Heart left ventricle (tissue), 16 donors: Measurements from ENCODE around the gene WNK2. TPM values are rescaled to one million over a fixed set of nuclear protein-coding genes. Genes with fewer than 3 reads are reported as not detected.
"Not testable (repeated sequence)": the region's sequence is repeated elsewhere in the genome, so short reads cannot be mapped to it uniquely, and the experiment has no call there.

ENCODE experiments used
- ATAC-seq, 4 donors: fragments of 200-7000 bp; cut with Tn5 transposase; one replicate each; pipeline ENCODE4 v1.9.1; 2020 to 2022; ENCODE audit warnings: moderate library complexity in 4 of 4, mild to moderate bottlenecking in 3 of 4, moderate number of reproducible peaks in 1 of 4
- DNase-seq, 5 donors: peaks; one replicate each; pipeline ENCODE4 v3.0.0-alpha.2; 2020
- H3K27ac ChIP-seq, 12 donors: fragments of 200-600 bp; sonication (generic) in 4 of 12; one replicate each; pipeline versions ENCODE4 v1.5.0 to v1.8.0; 2016 to 2022; ENCODE audit warnings: mild to moderate bottlenecking in 2 of 12
- H3K27me3 ChIP-seq, 9 donors: fragments of 200-600 bp; sonication (generic) in 2 of 9; one replicate each; pipeline versions ENCODE4 v1.5.1 to v1.8.0; 2016 to 2022; ENCODE audit warnings: mild to moderate bottlenecking in 3 of 9
- H3K36me3 ChIP-seq, 9 donors: fragments of 200-600 bp; sonication (generic) in 2 of 9; one replicate each; pipeline versions ENCODE4 v1.5.0 to v1.8.0; 2018 to 2022; ENCODE audit warnings: mild to moderate bottlenecking in 2 of 9
- H3K4me1 ChIP-seq, 12 donors: fragments of 200-600 bp; sonication (generic) in 4 of 12; one replicate each; pipeline versions ENCODE4 v1.5.0 to v1.8.0; 2016 to 2022; ENCODE audit warnings: mild to moderate bottlenecking in 3 of 12
- H3K4me3 ChIP-seq, 12 donors: fragments of 200-600 bp; sonication (generic) in 4 of 12; one replicate each; pipeline versions ENCODE4 v1.5.0 to v1.8.0; 2017 to 2022; ENCODE audit warnings: mild to moderate bottlenecking in 9 of 12, moderate library complexity in 4 of 12
- H3K9me3 ChIP-seq, 12 donors: fragments of 200-600 bp; sonication (generic) in 4 of 12; one replicate each; pipeline versions ENCODE4 v1.5.0 to v1.8.0; 2016 to 2022; ENCODE audit warnings: mild to moderate bottlenecking in 1 of 12
- CTCF ChIP-seq, 12 donors: fragments of 200-600 bp; sonication (generic) in 4 of 12; IDR thresholded peaks; one replicate each; pipeline versions ENCODE4 v1.5.0 to v1.8.0; 2018 to 2022; ENCODE audit warnings: antibody characterized with exemption in 12 of 12, mild to moderate bottlenecking in 5 of 12
- POLR2A ChIP-seq, 2 donors: fragments of 450-650 bp; IDR thresholded peaks; one replicate each; pipeline ENCODE4 v1.6.1; 2017; ENCODE audit warnings: antibody characterized with exemption in 2 of 2, mild to moderate bottlenecking in 2 of 2, moderate library complexity in 2 of 2
- WGBS, 4 donors: extraction: QIAGEN DNeasy Blood & Tissue Kit in 2 of 4; methylation state at CpG; one replicate each; pipeline versions ENCODE4 v1.1.5 to v1.1.7; 2013 to 2018; 5-methylcytosine and 5-hydroxymethylcytosine counted together
- intact Hi-C, 10 donors: fragments of 100-400 bp; cut with DNase I; formaldehyde crosslinking; loops; one replicate each; pipeline versions ENCODE4 v1.11.1 to v1.14.2; 2022
- polyA plus RNA-seq, 2 donors: library from polyadenylated mRNA; stranded (reverse); fragments of 200-250 nt; gene quantifications; one replicate each; pipeline ENCODE4 v1.2.3, GENCODE V29; 2013
- total RNA-seq, 9 donors: library from RNA; depleted of rRNA in 2 of 9; stranded (reverse); fragments of >200 nt in 2 of 9; fragmentation: NEBNext Ultra II Directional in 3 of 9; extraction: Animal tissue kit (Norgen Biotek cat#: 25700) in 3 of 9; gene quantifications; one replicate each; pipeline versions ENCODE4 v1.1.0 to v1.2.4, GENCODE V29; 2016 to 2023
- donor health status: ischemic (EF 13 %, LVEDD 7.1; RV severe dilation, severe dysfunction).
- donor health status: healthy with polysubstance abuse.
- donor health status: DM: no; HTN: yes; CAD: no.
- donor health status: DM: no; HTN: no; CAD: no.
- donor health status: ischemic (EF 25% LVEDD 6.9; RV normal size, moderate dysfunction).
- donor health status: ischemic (EF 25% LVEDD 5.7; RV mildly dilated, moderate dysfunction).
- donor health status: healthy.
- donor health status: DM: yes; HTN: yes; CAD: no.
- donor health status: ischemic (EF 35%, LVEDD 5.7; RV mildly dilated, moderate dysfunction).
- donor health status: nonischemic (EF 11% LVEDD 7.7; RV severe dilation, severe dysfunction).
- donor health status: DM: yes; HTN: yes; CAD: no.
- donor health status: PGD.
- donor health status: ischemic (EF 29% LVEDD 5.4; RV normal size, mild dysfunction).
- donor health status: nonischemic (EF 23%, LVEDD 6.1; RV moderate dilation, normal function).

The WNK2 gene
- total and polyA plus RNA-seq, 11 donors: 29.4 to 206 (median 112) TPM

GRCh38 chr9:93329629-93330280, 145.8 kb downstream of the WNK2 start:
- Histone ChIP-seq H3K9me3 (no peaks in the 10 kb centered on the region), H3K27ac (no peak overlapping the region), H3K4me1 (no peaks in the 10 kb centered on the region), H3K27me3 (no peaks in the 10 kb centered on the region), H3K4me3 (no peak overlapping the region), H3K36me3 (no peaks in the 10 kb centered on the region)
- intact Hi-C loops: loop anchor here in 2 of 10 donors (10.0 kb wide), 2 partner anchors 105 to 235 kb away; no protein-coding TSS in a partner anchor
- TF ChIP-seq CTCF (IDR thresholded peaks at IDR 0.05): no peak
- TF ChIP-seq POLR2A (IDR thresholded peaks at IDR 0.05): no peak
- no peak for ATAC-seq
- 78 to 89% (median 86%) methylated on average over 7 of the region's 7 CpGs for WGBS, 4 donors
- no peak for DNase-seq

GRCh38 chr9:93332317-93332716, 148.4 kb downstream of the WNK2 start:
- no peak for ATAC-seq
- no peak for TF ChIP-seq POLR2A (IDR thresholded peaks at IDR 0.05)
- TF ChIP-seq CTCF (IDR thresholded peaks at IDR 0.05): no peak
- DNase-seq: no peak
- intact Hi-C loops: no loop called here
- no peaks in the 10 kb centered on the region for H3K36me3 ChIP-seq
- H3K4me3 ChIP-seq: no peak overlapping the region
- H3K27ac ChIP-seq: no peak overlapping the region
- peaks cover 0 to under 1% (median 0%) of the 10 kb centered on the region in 12 donors for H3K9me3 ChIP-seq
- 83 to 92% (median 88%) methylated on average over 4 of the region's 4 CpGs for WGBS, 4 donors
- no peaks in the 10 kb centered on the region for H3K27me3 ChIP-seq
- no peaks in the 10 kb centered on the region for H3K4me1 ChIP-seq

- Histone ChIP-seq H3K4me3 (no peak overlapping the region), H3K36me3 (no peaks in the 10 kb centered on the region), H3K27me3 (no peaks in the 10 kb centered on the region), H3K9me3 (peaks cover 0 to 16% (median 6%) of the 10 kb centered on the region in 12 donors), H3K4me1 (no peaks in the 10 kb centered on the region), H3K27ac (no peak overlapping the region)
- intact Hi-C loops: no loop called here
- WGBS, 4 donors: 61 to 82% (median 70%) methylated on average over 7 of the region's 7 CpGs
- no peak for TF ChIP-seq CTCF (IDR thresholded peaks at IDR 0.05)
- no peak for TF ChIP-seq POLR2A (IDR thresholded peaks at IDR 0.05)
- no peak for DNase-seq
- no peak for ATAC-seq
Measured at GRCh38 chr9:93336720-93337119, 152.8 kb downstream of the WNK2 start.

- H3K4me1 ChIP-seq, H3K27me3 ChIP-seq, intact Hi-C loops, ATAC-seq, H3K36me3 ChIP-seq, H3K4me3 ChIP-seq, DNase-seq, H3K27ac ChIP-seq: not testable (repeated sequence)
- peaks cover 0 to 16% (median 6%) of the 10 kb centered on the region in 12 donors for H3K9me3 ChIP-seq
- 46 to 72% (median 57%) methylated on average over 1 of the region's 1 CpG for WGBS, 4 donors
Measured at GRCh38 chr9:93338196-93338595, 154.3 kb downstream of the WNK2 start.

GRCh38 chr9:93340091-93340490, 156.2 kb downstream of the WNK2 start:
- no peak for ATAC-seq
- intact Hi-C loops: no loop called here
- H3K27me3 ChIP-seq: peaks cover 0 to 4% (median 0%) of the 10 kb centered on the region in 9 donors
- TF ChIP-seq POLR2A (IDR thresholded peaks at IDR 0.05) (no peak), CTCF (IDR thresholded peaks at IDR 0.05) (no peak)
- H3K4me1 ChIP-seq: no peaks in the 10 kb centered on the region
- H3K4me3 ChIP-seq: no peak overlapping the region
- H3K36me3 ChIP-seq: no peaks in the 10 kb centered on the region
- peaks cover 0 to 16% (median 6%) of the 10 kb centered on the region in 12 donors for H3K9me3 ChIP-seq
- DNase-seq: no peak
- H3K27ac ChIP-seq: no peak overlapping the region
- 94 to 99% (median 96%) methylated on average over 6 of the region's 6 CpGs for WGBS, 4 donors

GRCh38 chr9:93341820-93342219, 157.9 kb downstream of the WNK2 start:
- peaks cover 0 to 20% (median 11%) of the 10 kb centered on the region in 9 donors for H3K27me3 ChIP-seq
- intact Hi-C loops, DNase-seq, ATAC-seq, H3K4me3 ChIP-seq, H3K27ac ChIP-seq, H3K36me3 ChIP-seq: not testable (repeated sequence)
- H3K9me3 ChIP-seq: peaks cover 0 to 16% (median 6%) of the 10 kb centered on the region in 12 donors
- WGBS, 4 donors: 83 to 92% (median 89%) methylated on average over 4 to 5 of the region's 5 CpGs
- peaks cover 0 to 12% (median 2%) of the 10 kb centered on the region in 12 donors for H3K4me1 ChIP-seq

GRCh38 chr9:93342428-93342827, 158.5 kb downstream of the WNK2 start:
- H3K4me3 ChIP-seq, H3K36me3 ChIP-seq, H3K27ac ChIP-seq, DNase-seq, intact Hi-C loops: not testable (repeated sequence)
- Histone ChIP-seq H3K9me3 (peaks cover 0 to 15% (median 6%) of the 10 kb centered on the region in 12 donors), H3K27me3 (peaks cover 0 to 23% (median 12%) of the 10 kb centered on the region in 9 donors), H3K4me1 (peaks cover 0 to 12% (median 2%) of the 10 kb centered on the region in 12 donors)
- ATAC-seq: peak in 3 of 4 donors; percentile 32 to 71 (median 34)
- WGBS, 4 donors: 68 to 75% (median 72%) methylated on average over 11 of the region's 11 CpGs
